ENCODE data around the gene CX3CR1.

CX3CR1 gene

GRCh38 chr3:39254806-39255449 lies 24.9 kb downstream of the CX3CR1 start:
- no peak for TF ChIP-seq ZNF274 (IDR thresholded peaks at IDR 0.05; ENCODE audit: low read depth, low read length)
- no peak for TF ChIP-seq SUZ12 (IDR thresholded peaks at IDR 0.05; ENCODE audit: extremely low read depth, insufficient read depth, insufficient read length)
- no peak for TF ChIP-seq YY1 (IDR thresholded peaks at IDR 0.05; ENCODE audit: insufficient read depth, insufficient read length)
- Histone ChIP-seq H3K9ac (ENCODE audit: insufficient read length, low read depth) (no peak overlapping the region), H3K27me3 (ENCODE audit: insufficient read depth, insufficient read length) (no peaks in the 10 kb centered on the region), H3K9me3 (ENCODE audit: insufficient read depth, low read length) (no peaks in the 10 kb centered on the region), H3K4me3 (ENCODE audit: insufficient read length, low read depth) (no peak overlapping the region), H3K4me1 (ENCODE audit: insufficient read depth, insufficient read length) (no peaks in the 10 kb centered on the region), H3K36me3 (ENCODE audit: insufficient read depth, insufficient read length, low read length) (no peaks in the 10 kb centered on the region)
- DNase-seq (ENCODE audit: low read depth, low spot score) = no peak

GRCh38 chr3:39251576-39251975 lies 28.3 kb downstream of the CX3CR1 start:
- H3K27me3 ChIP-seq (ENCODE audit: insufficient read depth, insufficient read length) = no peaks in the 10 kb centered on the region
- no peaks in the 10 kb centered on the region for H3K9me3 ChIP-seq (ENCODE audit: insufficient read depth, low read length)
- H3K9ac ChIP-seq (ENCODE audit: insufficient read length, low read depth) = no peak overlapping the region
- no peak for DNase-seq (ENCODE audit: low read depth, low spot score)
- TF ChIP-seq YY1 (IDR thresholded peaks at IDR 0.05; ENCODE audit: insufficient read depth, insufficient read length) = no peak
- no peak for TF ChIP-seq ZNF274 (IDR thresholded peaks at IDR 0.05; ENCODE audit: low read depth, low read length)
- TF ChIP-seq SUZ12 (IDR thresholded peaks at IDR 0.05; ENCODE audit: extremely low read depth, insufficient read depth, insufficient read length) = no peak
- no peaks in the 10 kb centered on the region for H3K36me3 ChIP-seq (ENCODE audit: insufficient read depth, insufficient read length, low read length)
- H3K4me3 ChIP-seq (ENCODE audit: insufficient read length, low read depth) = no peak overlapping the region
- H3K4me1 ChIP-seq (ENCODE audit: insufficient read depth, insufficient read length) = no peaks in the 10 kb centered on the region

- DNase-seq (ENCODE audit: low read depth, low spot score) = no peak
- no peak overlapping the region for H3K4me3 ChIP-seq (ENCODE audit: insufficient read length, low read depth)
- TF ChIP-seq SUZ12 (IDR thresholded peaks at IDR 0.05; ENCODE audit: extremely low read depth, insufficient read depth, insufficient read length) = no peak
- no peak for TF ChIP-seq YY1 (IDR thresholded peaks at IDR 0.05; ENCODE audit: insufficient read depth, insufficient read length)
- no peak for TF ChIP-seq ZNF274 (IDR thresholded peaks at IDR 0.05; ENCODE audit: low read depth, low read length)
- no peaks in the 10 kb centered on the region for H3K9me3 ChIP-seq (ENCODE audit: insufficient read depth, low read length)
- no peaks in the 10 kb centered on the region for H3K36me3 ChIP-seq (ENCODE audit: insufficient read depth, insufficient read length, low read length)
- H3K27me3 ChIP-seq (ENCODE audit: insufficient read depth, insufficient read length) = no peaks in the 10 kb centered on the region
- H3K4me1 ChIP-seq (ENCODE audit: insufficient read depth, insufficient read length) = no peaks in the 10 kb centered on the region
- no peak overlapping the region for H3K9ac ChIP-seq (ENCODE audit: insufficient read length, low read depth)
Measured at GRCh38 chr3:39250116-39250747, 29.6 kb downstream of the CX3CR1 start.

- Histone ChIP-seq H3K9me3 (ENCODE audit: insufficient read depth, low read length) (no peaks in the 10 kb centered on the region), H3K4me1 (ENCODE audit: insufficient read depth, insufficient read length) (no peaks in the 10 kb centered on the region), H3K27me3 (ENCODE audit: insufficient read depth, insufficient read length) (no peaks in the 10 kb centered on the region), H3K36me3 (ENCODE audit: insufficient read depth, insufficient read length, low read length) (no peaks in the 10 kb centered on the region), H3K9ac (ENCODE audit: insufficient read length, low read depth) (no peak overlapping the region), H3K4me3 (ENCODE audit: insufficient read length, low read depth) (no peak overlapping the region)
- TF ChIP-seq YY1 (IDR thresholded peaks at IDR 0.05; ENCODE audit: insufficient read depth, insufficient read length) (no peak), ZNF274 (IDR thresholded peaks at IDR 0.05; ENCODE audit: low read depth, low read length) (no peak), SUZ12 (IDR thresholded peaks at IDR 0.05; ENCODE audit: extremely low read depth, insufficient read depth, insufficient read length) (no peak)
- no peak for DNase-seq (ENCODE audit: low read depth, low spot score)
Measured at GRCh38 chr3:39249453-39250115, 30.3 kb downstream of the CX3CR1 start.

GRCh38 chr3:39241561-39241960 lies 38.3 kb downstream of the CX3CR1 start:
- Histone ChIP-seq H3K9ac (ENCODE audit: insufficient read length, low read depth) (no peak overlapping the region), H3K27me3 (ENCODE audit: insufficient read depth, insufficient read length) (no peaks in the 10 kb centered on the region)
- no peak for DNase-seq (ENCODE audit: low read depth, low spot score)

GRCh38 chr3:39237027-39237426 lies 42.8 kb downstream of the CX3CR1 start:
- H3K4me3 ChIP-seq (ENCODE audit: insufficient read length, low read depth) = no peak overlapping the region
- no peaks in the 10 kb centered on the region for H3K9me3 ChIP-seq (ENCODE audit: insufficient read depth, low read length)
- no peaks in the 10 kb centered on the region for H3K4me1 ChIP-seq (ENCODE audit: insufficient read depth, insufficient read length)
- H3K36me3 ChIP-seq (ENCODE audit: insufficient read depth, insufficient read length, low read length) = no peaks in the 10 kb centered on the region
- no peak overlapping the region for H3K9ac ChIP-seq (ENCODE audit: insufficient read length, low read depth)
- no peaks in the 10 kb centered on the region for H3K27me3 ChIP-seq (ENCODE audit: insufficient read depth, insufficient read length)
- no peak for DNase-seq (ENCODE audit: low read depth, low spot score)
- TF ChIP-seq ZNF274 (IDR thresholded peaks at IDR 0.05; ENCODE audit: low read depth, low read length) = no peak
- no peak for TF ChIP-seq SUZ12 (IDR thresholded peaks at IDR 0.05; ENCODE audit: extremely low read depth, insufficient read depth, insufficient read length)
- no peak for TF ChIP-seq YY1 (IDR thresholded peaks at IDR 0.05; ENCODE audit: insufficient read depth, insufficient read length)

More at GRCh38 chr3:39241561-39241960, 38.3 kb downstream of the CX3CR1 start:
- H3K9me3 ChIP-seq (ENCODE audit: insufficient read depth, low read length) = no peaks in the 10 kb centered on the region
- TF ChIP-seq YY1 (IDR thresholded peaks at IDR 0.05; ENCODE audit: insufficient read depth, insufficient read length) = no peak
- no peaks in the 10 kb centered on the region for H3K4me1 ChIP-seq (ENCODE audit: insufficient read depth, insufficient read length)
- no peaks in the 10 kb centered on the region for H3K36me3 ChIP-seq (ENCODE audit: insufficient read depth, insufficient read length, low read length)
- no peak overlapping the region for H3K4me3 ChIP-seq (ENCODE audit: insufficient read length, low read depth)

GRCh38 chr3:39234651-39235050 lies 45.2 kb downstream of the CX3CR1 start:
- no peaks in the 10 kb centered on the region for H3K36me3 ChIP-seq (ENCODE audit: insufficient read depth, insufficient read length, low read length)
- no peak for DNase-seq (ENCODE audit: low read depth, low spot score)
- no peak overlapping the region for H3K9ac ChIP-seq (ENCODE audit: insufficient read length, low read depth)
- no peaks in the 10 kb centered on the region for H3K4me1 ChIP-seq (ENCODE audit: insufficient read depth, insufficient read length)
- no peak overlapping the region for H3K4me3 ChIP-seq (ENCODE audit: insufficient read length, low read depth)
- no peak for TF ChIP-seq SUZ12 (IDR thresholded peaks at IDR 0.05; ENCODE audit: extremely low read depth, insufficient read depth, insufficient read length)
- TF ChIP-seq ZNF274 (IDR thresholded peaks at IDR 0.05; ENCODE audit: low read depth, low read length) = no peak
- no peak for TF ChIP-seq YY1 (IDR thresholded peaks at IDR 0.05; ENCODE audit: insufficient read depth, insufficient read length)
- no peaks in the 10 kb centered on the region for H3K27me3 ChIP-seq (ENCODE audit: insufficient read depth, insufficient read length)
- H3K9me3 ChIP-seq (ENCODE audit: insufficient read depth, low read length) = peaks cover 8% of the 10 kb centered on the region; the same call in 1 of the 2 replicates

Measured in NT2/D1 (cell line).